ENCODE results near the gene MBNL3. TPM values are rescaled to one million over a fixed set of nuclear protein-coding genes. Genes with fewer than 3 reads are reported as not detected.

MBNL3 gene
- total RNA-seq, 1 experiment from 2014 or later: 2.6 TPM

- H2BK12ac ChIP-seq (ENCODE audit: insufficient read length, low read depth, low read length): no peak overlapping the region
Measured at GRCh38 chrX:132433001-132433400, 55.8 kb downstream of the MBNL3 start.

More at GRCh38 chrX:132433001-132433400, 55.8 kb downstream of the MBNL3 start:
- H3K9me3 Mint-ChIP-seq: no peaks in the 10 kb centered on the region
- H2BK120ac ChIP-seq (ENCODE audit: low read depth, low read length, poor library complexity, severe bottlenecking): no peak overlapping the region
- H3T11ph ChIP-seq (ENCODE audit: low read length): no peak overlapping the region
- H2AFZ ChIP-seq (ENCODE audit: low read length): no peak overlapping the region
- no peak overlapping the region for H3K9ac ChIP-seq (ENCODE audit: extremely low read depth, insufficient read length, low read length)
- no peak overlapping the region for H4K8ac ChIP-seq (replicated peaks; ENCODE audit: insufficient read length, low read depth, low read length)
- no peak for TF ChIP-seq CTCF (conservative IDR thresholded peaks at IDR 0.05)
- no peaks in the 10 kb centered on the region for H3K79me2 ChIP-seq (ENCODE audit: insufficient read depth, low read length)
- no peak overlapping the region for H3K27ac ChIP-seq (ENCODE audit: insufficient read length, low read depth, low read length)
- no peak overlapping the region for H3K23ac ChIP-seq (ENCODE audit: insufficient read length, low read depth, low read length)
- H4K91ac ChIP-seq (ENCODE audit: insufficient read length, low read depth, low read length): no peak overlapping the region
- no peaks in the 10 kb centered on the region for H3K9me3 ChIP-seq (ENCODE audit: control insufficient read depth, low read depth, low read length)
- no peaks in the 10 kb centered on the region for H3K36me3 Mint-ChIP-seq (ENCODE audit: insufficient read depth in 1 of 3, low read depth in 3 of 3)
- peaks cover 4% of the 10 kb centered on the region; the same call in 1 of the 2 replicates for H3K4me1 ChIP-seq (ENCODE audit: insufficient read depth, low read length)
- H3K14ac ChIP-seq (ENCODE audit: insufficient read depth, low read length): no peak overlapping the region
- H3K4ac ChIP-seq (ENCODE audit: low read depth, low read length): no peak overlapping the region
- no peaks in the 10 kb centered on the region for H3K27me3 ChIP-seq (ENCODE audit: insufficient read depth, low read length)
- no peak overlapping the region for H3K56ac ChIP-seq (ENCODE audit: insufficient read length, low read depth, low read length)
- H3K27me3 Mint-ChIP-seq (ENCODE audit: low read depth): no peaks in the 10 kb centered on the region
- no peak overlapping the region for H2BK5ac ChIP-seq (ENCODE audit: insufficient read length, low read length)
- H3K4me1 Mint-ChIP-seq: peaks cover 13 to 14% of the 10 kb centered on the region in 2 experiments
- no peak overlapping the region for H2BK20ac ChIP-seq (ENCODE audit: low read depth, low read length, poor library complexity, severe bottlenecking)
- no peak overlapping the region for H4K5ac ChIP-seq (ENCODE audit: insufficient read length, low read depth, low read length)
- no peaks in the 10 kb centered on the region for H3K79me1 ChIP-seq (ENCODE audit: insufficient read depth, low read depth, low read length, poor library complexity, severe bottlenecking)
- no peak overlapping the region for H2BK15ac ChIP-seq (ENCODE audit: low read depth, low read length)
- no peaks in the 10 kb centered on the region for H3K23me2 ChIP-seq (ENCODE audit: insufficient read length, low read depth, low read length, poor library complexity, severe bottlenecking)
- H3K27ac Mint-ChIP-seq: peak overlapping the region in 1 of 3 experiments; percentile 19; a peak in 2 of 7 replicates
- no peak overlapping the region for H3K4me2 ChIP-seq (ENCODE audit: insufficient read depth, insufficient read length, low read length)
- no peak overlapping the region for H2AK5ac ChIP-seq (ENCODE audit: insufficient read length, low read length)
- DNase-seq: peak; percentile 38
- no CpG with 5 or more reads among the region's 2 CpGs for WGBS (ENCODE audit: extremely low coverage, insufficient read length, low lambda C conversion rate)
- no peaks in the 10 kb centered on the region for H4K20me1 ChIP-seq (ENCODE audit: control insufficient read depth, insufficient read depth, insufficient read length)
- H3K4me3 Mint-ChIP-seq: no peak overlapping the region
- H3K18ac ChIP-seq (ENCODE audit: insufficient read length, low read depth, low read length): no peak overlapping the region
